ENCODE measurements around the gene TTLL1. TPM values are rescaled to one million over a fixed set of nuclear protein-coding genes. Genes with fewer than 3 reads are reported as not detected.
A peak's percentile ranks its signal among the peaks of the same experiment; 100 is the strongest.

TTLL1 gene
- total RNA-seq, 4 donors from 2014 or later: 1.8 to 7.2 (median 3.4) TPM

- peaks cover 11 to 48% (median 16%) of the 10 kb centered on the region in 3 donors for H3K4me1 ChIP-seq
- no peaks in the 10 kb centered on the region for H3K36me3 ChIP-seq
- H3K27me3 ChIP-seq: no peaks in the 10 kb centered on the region
- no peak for DNase-seq
- no peaks in the 10 kb centered on the region for H3K9me3 ChIP-seq
- 36 to 65% methylated on average over 16 to 19 of the region's 19 CpGs for WGBS, 2 donors
- peak overlapping the region in 2 of 4 donors; percentile 1 to 13 for H3K27ac ChIP-seq
- intact Hi-C loops (cut with DNase I): loop anchor here (5.0 kb wide), 1 partner anchor 214 kb away; no protein-coding TSS in a partner anchor
- TF ChIP-seq POLR2A (IDR thresholded peaks at IDR 0.05) (no peak), CTCF (IDR thresholded peaks at IDR 0.05) (no peak)
- H3K4me3 ChIP-seq: no peak overlapping the region
Observed at GRCh38 chr22:43085658-43086606, 3.3 kb downstream of the TTLL1 start.

- no peak for TF ChIP-seq POLR2A (IDR thresholded peaks at IDR 0.05)
- TF ChIP-seq CTCF (IDR thresholded peaks at IDR 0.05): no peak
- no peaks in the 10 kb centered on the region for H3K27me3 ChIP-seq
- no peaks in the 10 kb centered on the region for H3K9me3 ChIP-seq
- peaks cover 4 to 38% (median 5%) of the 10 kb centered on the region in 3 donors for H3K4me1 ChIP-seq
- no peak for DNase-seq
- WGBS, 2 donors: 51 to 59% methylated on average over 4 of the region's 4 CpGs
- H3K27ac ChIP-seq: peak overlapping the region in 3 of 4 donors; percentile 69 to 84 (median 82)
- H3K4me3 ChIP-seq: no peak overlapping the region
- H3K36me3 ChIP-seq: no peaks in the 10 kb centered on the region
- intact Hi-C loops (cut with DNase I): no loop called here
Observed at GRCh38 chr22:43081968-43082367, 7.2 kb downstream of the TTLL1 start.

GRCh38 chr22:43080616-43081015, 8.6 kb downstream of the TTLL1 start:
- H3K4me1 ChIP-seq: peaks cover 0 to 28% (median 5%) of the 10 kb centered on the region in 3 donors
- no peak for TF ChIP-seq POLR2A (IDR thresholded peaks at IDR 0.05)
- WGBS, 2 donors: 62 to 77% methylated on average over 2 of the region's 2 CpGs
- H3K36me3 ChIP-seq: no peaks in the 10 kb centered on the region
- H3K9me3 ChIP-seq: no peaks in the 10 kb centered on the region
- no peak for DNase-seq
- H3K27me3 ChIP-seq: no peaks in the 10 kb centered on the region
- H3K27ac ChIP-seq: peak overlapping the region in 3 of 4 donors; percentile 69 to 84 (median 82)
- H3K4me3 ChIP-seq: no peak overlapping the region
- intact Hi-C loops (cut with DNase I): no loop called here

GRCh38 chr22:43079742-43080141, 9.4 kb downstream of the TTLL1 start:
- intact Hi-C loops (cut with DNase I): no loop called here
- Histone ChIP-seq H3K36me3 (peaks cover 0 to 8% (median 0%) of the 10 kb centered on the region in 3 donors), H3K4me3 (no peak overlapping the region), H3K4me1 (peaks cover 0 to 26% (median 5%) of the 10 kb centered on the region in 3 donors), H3K27ac (peak overlapping the region in 1 of 4 donors; percentile 82), H3K27me3 (no peaks in the 10 kb centered on the region), H3K9me3 (no peaks in the 10 kb centered on the region)
- no peak for TF ChIP-seq CTCF (IDR thresholded peaks at IDR 0.05)
- no peak for TF ChIP-seq POLR2A (IDR thresholded peaks at IDR 0.05)
- WGBS, 2 donors: 90 to 93% methylated on average over 14 of the region's 14 CpGs
- no peak for DNase-seq

GRCh38 chr22:43078522-43078921, 10.7 kb downstream of the TTLL1 start:
- Histone ChIP-seq H3K27ac (no peak overlapping the region), H3K4me1 (peaks cover 0 to 26% (median 5%) of the 10 kb centered on the region in 3 donors), H3K27me3 (no peaks in the 10 kb centered on the region), H3K36me3 (peaks cover 0 to 11% (median 0%) of the 10 kb centered on the region in 3 donors), H3K9me3 (no peaks in the 10 kb centered on the region), H3K4me3 (no peak overlapping the region)
- TF ChIP-seq CTCF (IDR thresholded peaks at IDR 0.05) (no peak), POLR2A (IDR thresholded peaks at IDR 0.05) (no peak)
- no peak for DNase-seq
- WGBS, 2 donors: 75 to 96% methylated on average over 8 to 10 of the region's 12 CpGs
- intact Hi-C loops (cut with DNase I): no loop called here

Measured in esophagus squamous epithelium (tissue), 5 donors.